ENCODE results near the gene TCTA.

The TCTA gene

GRCh38 chr3:49411968-49412631, at the start of gene TCTA, which contains the start of gene RHOA:
Gene TCTA (plus strand): TSS chr3:49412423. CDS start chr3:49412427, 4 bp downstream.
Gene RHOA (minus strand): TSS chr3:49411976. CDS start chr3:49375589, 36,387 bp downstream.
- Histone ChIP-seq H3K4me1 (ENCODE audit: insufficient read depth, low read length, poor library complexity, severe bottlenecking) (peaks cover 58% of the 10 kb centered on the region), H3K9me3 (ENCODE audit: insufficient read depth, low read depth, low read length) (no peaks in the 10 kb centered on the region), H3K79me2 (ENCODE audit: insufficient read depth, low read length) (peaks cover 62% of the 10 kb centered on the region), H3K36me3 (ENCODE audit: insufficient read depth, low read length) (no peaks in the 10 kb centered on the region), H3K9me2 (replicated peaks; ENCODE audit: low read depth, low read length) (no peaks in the 10 kb centered on the region), H2AFZ (ENCODE audit: low read length) (peak within 1 kb of the TSS; percentile 81), H3K4me3 (ENCODE audit: low read length, poor library complexity, severe bottlenecking) (peak within 1 kb of the TSS; percentile 96), H3F3A (ENCODE audit: low read depth) (peaks cover 10% of the 10 kb centered on the region), H4K20me1 (ENCODE audit: insufficient read depth, low read length, poor library complexity, severe bottlenecking) (peaks cover 43% of the 10 kb centered on the region), H3K9ac (ENCODE audit: low read depth, low read length, poor library complexity, severe bottlenecking) (peak within 1 kb of the TSS; percentile 92), H3K4me2 (ENCODE audit: low read depth, low read length, poor library complexity, severe bottlenecking) (peak within 1 kb of the TSS; percentile 100), H3K27me3 (ENCODE audit: insufficient read depth, low read length, poor library complexity, severe bottlenecking) (no peaks in the 10 kb centered on the region)
- TF ChIP-seq EZH2phosphoT487 (IDR thresholded peaks at IDR 0.05; ENCODE audit: borderline replicate concordance) (no peak), CTCF (conservative IDR thresholded peaks at IDR 0.05; ENCODE audit: low read length) (no peak)

- Histone ChIP-seq H3K79me2 (ENCODE audit: insufficient read depth, low read length) (peaks cover 10% of the 10 kb centered on the region; the same call in 1 of the 2 replicates), H3K4me3 (ENCODE audit: low read length, poor library complexity, severe bottlenecking) (no peak overlapping the region), H3K36me3 (ENCODE audit: insufficient read depth, low read length) (peaks cover 80% of the 10 kb centered on the region), H3K9me2 (replicated peaks; ENCODE audit: low read depth, low read length) (no peaks in the 10 kb centered on the region), H3F3A (ENCODE audit: low read depth) (peaks cover 6% of the 10 kb centered on the region; the same call in 1 of the 2 replicates), H4K20me1 (ENCODE audit: insufficient read depth, low read length, poor library complexity, severe bottlenecking) (no peaks in the 10 kb centered on the region), H3K9me3 (ENCODE audit: insufficient read depth, low read depth, low read length) (no peaks in the 10 kb centered on the region), H3K4me1 (ENCODE audit: insufficient read depth, low read length, poor library complexity, severe bottlenecking) (peaks cover 7% of the 10 kb centered on the region), H2AFZ (ENCODE audit: low read length) (no peak overlapping the region), H3K4me2 (ENCODE audit: low read depth, low read length, poor library complexity, severe bottlenecking) (no peak overlapping the region), H3K27me3 (ENCODE audit: insufficient read depth, low read length, poor library complexity, severe bottlenecking) (no peaks in the 10 kb centered on the region), H3K9ac (ENCODE audit: low read depth, low read length, poor library complexity, severe bottlenecking) (no peak overlapping the region)
- TF ChIP-seq EZH2phosphoT487 (IDR thresholded peaks at IDR 0.05; ENCODE audit: borderline replicate concordance): no peak
- no peak for TF ChIP-seq CTCF (conservative IDR thresholded peaks at IDR 0.05; ENCODE audit: low read length)
These were observed 49.7 kb upstream of the TCTA start for GRCh38 chr3:49362561-49362960.

GRCh38 chr3:49370585-49371290, 41.5 kb upstream of the TCTA start:
- Histone ChIP-seq H3K27me3 (ENCODE audit: insufficient read depth, low read length, poor library complexity, severe bottlenecking) (no peaks in the 10 kb centered on the region), H3K4me2 (ENCODE audit: low read depth, low read length, poor library complexity, severe bottlenecking) (no peak overlapping the region), H2AFZ (ENCODE audit: low read length) (no peak overlapping the region), H3F3A (ENCODE audit: low read depth) (no peaks in the 10 kb centered on the region), H3K4me3 (ENCODE audit: low read length, poor library complexity, severe bottlenecking) (no peak overlapping the region), H3K9ac (ENCODE audit: low read depth, low read length, poor library complexity, severe bottlenecking) (no peak overlapping the region), H4K20me1 (ENCODE audit: insufficient read depth, low read length, poor library complexity, severe bottlenecking) (peaks cover 51% of the 10 kb centered on the region), H3K9me2 (replicated peaks; ENCODE audit: low read depth, low read length) (no peaks in the 10 kb centered on the region), H3K36me3 (ENCODE audit: insufficient read depth, low read length) (peaks cover 84% of the 10 kb centered on the region; the same call in 1 of the 2 replicates), H3K9me3 (ENCODE audit: insufficient read depth, low read depth, low read length) (no peaks in the 10 kb centered on the region), H3K4me1 (ENCODE audit: insufficient read depth, low read length, poor library complexity, severe bottlenecking) (no peaks in the 10 kb centered on the region), H3K79me2 (ENCODE audit: insufficient read depth, low read length) (peaks cover 63% of the 10 kb centered on the region)
- TF ChIP-seq EZH2phosphoT487 (IDR thresholded peaks at IDR 0.05; ENCODE audit: borderline replicate concordance): no peak
- TF ChIP-seq CTCF (conservative IDR thresholded peaks at IDR 0.05; ENCODE audit: low read length): no peak
